GM12878 (cell line): ENCODE results near the gene PID1. TPM values are rescaled to one million over a fixed set of nuclear protein-coding genes. Genes with fewer than 3 reads are reported as not detected.

Experiments used
- ATAC-seq: fragments of 200-7000 bp; cut with Tn5 transposase; 3 replicates; pipeline ENCODE4 v1.9.1; 2020; ENCODE audit warnings: mild to moderate bottlenecking, moderate library complexity
- BruUV-seq: library from RNA; stranded (reverse); fragments of 400-500 nt; replicated peaks from 2 replicates; lab custom pipeline; 2021; lab: Mats Ljungman, UMichigan
- CTCF ChIA-PET: fragments of 300-600 bp; sonication (Branson Sonifier 250); formaldehyde crosslinking; extraction: SDS; loops from one replicate; lab custom pipeline; 2021; ENCODE audit warnings: inconsistent platforms; lab: Yijun Ruan, JAX
- POLR2A ChIA-PET: fragments of 350-600 bp; formaldehyde crosslinking; extraction: SDS; loops from one replicate; lab custom pipeline; 2021; ENCODE audit warnings: inconsistent platforms; lab: Charles Lee
- RAD21 ChIA-PET: fragments of 300-600 bp; sonication (Branson Sonifier 250); formaldehyde crosslinking; loops from one replicate; lab custom pipeline; 2023; ENCODE audit warnings: antibody characterized with exemption; ENCODE audit not compliant: unreplicated experiment; lab: Charles Lee
- SMC1A ChIA-PET: fragments of 300-600 bp; sonication (Branson Sonifier 250); formaldehyde crosslinking; loops from one replicate; lab custom pipeline; 2023; ENCODE audit not compliant: unreplicated experiment, uncharacterized antibody; lab: Charles Lee
- DNase-seq: peaks from one replicate; pipeline ENCODE4 v3.0.0-alpha.2; 2011; ENCODE audit warnings: low read depth, low spot score
- FAIRE-seq: peaks from 3 replicates; lab custom pipeline; 2011; peaks lifted over from hg19 to GRCh38; lab: Jason Lieb, UNC
- H2AFZ ChIP-seq: 2 replicates; pipeline ENCODE4 v1.6.0; 2011; ENCODE audit warnings: low read depth, low read length, control low read depth; ENCODE audit not compliant: control insufficient read depth
- H3K27ac ChIP-seq: 2 replicates; pipeline ENCODE4 v1.5.1; 2011; ENCODE audit warnings: control low read depth; ENCODE audit not compliant: control insufficient read depth, insufficient read depth
- H3K27me3 ChIP-seq, 2 experiments: replicated peaks in 1 of 2; 2 replicates each; pipeline versions ENCODE4 v1.6.0 to v1.6.1; 2011; ENCODE audit warnings: low read length in 1 of 2; ENCODE audit not compliant: control insufficient read depth in 2 of 2, insufficient read depth in 2 of 2
- H3K36me3 ChIP-seq, 2 experiments: 2 replicates each; pipeline ENCODE4 v1.5.1; 2011; ENCODE audit warnings: low read length in 1 of 2; ENCODE audit not compliant: control insufficient read depth in 2 of 2, insufficient read depth in 2 of 2
- H3K4me1 ChIP-seq: 2 replicates; pipeline ENCODE4 v1.6.1; 2011; ENCODE audit warnings: mild to moderate bottlenecking, low read length, moderate library complexity, mixed read lengths; ENCODE audit not compliant: control insufficient read depth, insufficient read depth
- H3K4me2 ChIP-seq: 2 replicates; pipeline ENCODE4 v1.6.0; 2011; ENCODE audit warnings: control low read depth; ENCODE audit not compliant: control insufficient read depth, insufficient read depth
- H3K4me3 ChIP-seq: fragments of 200-600 bp; sonication (generic); 2 replicates; pipeline ENCODE4 v1.5.1; 2016
- H3K79me2 ChIP-seq: 2 replicates; pipeline ENCODE4 v1.6.0; 2011; ENCODE audit warnings: low read length; ENCODE audit not compliant: control insufficient read depth, insufficient read depth
- H3K9ac ChIP-seq: 2 replicates; pipeline ENCODE4 v1.8.0; 2011; ENCODE audit warnings: low read length, control low read depth, mixed read lengths; ENCODE audit not compliant: control insufficient read depth, insufficient read depth
- H3K9me3 ChIP-seq: replicated peaks from 3 replicates; pipeline ENCODE4 v1.5.1; 2011; ENCODE audit warnings: mild to moderate bottlenecking, low read length; ENCODE audit not compliant: control insufficient read depth, insufficient read depth
- H4K20me1 ChIP-seq: 2 replicates; pipeline ENCODE4 v1.6.0; 2011; ENCODE audit not compliant: control insufficient read depth, insufficient read depth
- BMI1 ChIP-seq: fragments of 450-650 bp; IDR thresholded peaks from 2 replicates; pipeline ENCODE4 v1.6.1; 2016; ENCODE audit warnings: mild to moderate bottlenecking, moderate library complexity, borderline replicate concordance
- CUX1 ChIP-seq: IDR thresholded peaks from 2 replicates; pipeline ENCODE4 v1.6.1; 2012; ENCODE audit warnings: improper control_type of control experiment, low read depth, low read length; ENCODE audit not compliant: insufficient replicate concordance
- ESRRA ChIP-seq: IDR thresholded peaks from 2 replicates; pipeline ENCODE4 v1.6.1; 2012; ENCODE audit warnings: mild to moderate bottlenecking, low read length, improper control_type of control experiment
- HDAC2 ChIP-seq: fragments of 200-600 bp; sonication (generic); IDR thresholded peaks from 2 replicates; pipeline ENCODE4 v1.6.1; 2017
- IRF5 ChIP-seq: fragments of 450-650 bp; IDR thresholded peaks from 2 replicates; pipeline ENCODE4 v1.6.1; 2017; ENCODE audit warnings: borderline replicate concordance
- MYC ChIP-seq: IDR thresholded peaks from 2 replicates; pipeline ENCODE4 v1.6.1; 2011; ENCODE audit warnings: mild to moderate bottlenecking, low read length, moderate library complexity, inconsistent platforms; ENCODE audit not compliant: insufficient read depth, insufficient replicate concordance, insufficient read length, severe bottlenecking
- RB1 ChIP-seq: fragments of 450-650 bp; formaldehyde crosslinking; IDR thresholded peaks from 2 replicates; pipeline ENCODE4 v1.6.1; 2017; ENCODE audit warnings: mild to moderate bottlenecking, borderline replicate concordance
- TARDBP ChIP-seq: IDR thresholded peaks from 2 replicates; pipeline ENCODE4 v1.6.1; 2016; ENCODE audit warnings: borderline replicate concordance
- ZBTB11 ChIP-seq: fragments of 450-650 bp; formaldehyde crosslinking; IDR thresholded peaks from 2 replicates; pipeline ENCODE4 v1.5.0; 2022; ENCODE audit warnings: mild to moderate bottlenecking, missing genetic modification characterization
- WGBS: methylation state at CpG from one replicate; pipeline ENCODE4 v1.1.6; 2016; ENCODE audit warnings: low lambda C conversion rate; ENCODE audit not compliant: insufficient replicate concordance, insufficient coverage; ENCODE audit errors: missing lambda C conversion rate; 5-methylcytosine and 5-hydroxymethylcytosine counted together
- in situ Hi-C: fragments of 300-500 bp; cut with MboI; formaldehyde crosslinking; loops from 9 replicates; pipeline ENCODE4 v1.14.3; 2018; ENCODE audit warnings: mixed read lengths
- intact Hi-C: fragments of 100-400 bp; cut with micrococcal nuclease; formaldehyde crosslinking; loops from one replicate; pipeline ENCODE4 v1.14.2; 2022; ENCODE audit not compliant: unreplicated experiment
- polyA plus RNA-seq, 11 experiments: library from polyadenylated mRNA; depleted of rRNA in 4 of 11; unstranded in 6 of 11; stranded (reverse) in 5 of 11; fragments of >200 nt; fragmentation: Nextera tagmentation in 4 of 11; fragmentation: Illumina TruSeq in 1 of 11; extraction: Ambion mirVana in 4 of 11; extraction: Trizol in 1 of 11; gene quantifications; 1 replicate in 1 of 11; 2 replicates in 10 of 11; pipeline versions ENCODE4 v1.2.1 to v1.2.3, GENCODE V29; 2011 to 2016; ENCODE audit warnings: inconsistent platforms in 2 of 11, missing spikeins in 2 of 11, low read depth in 1 of 11
- total RNA-seq, 4 experiments: library from RNA; depleted of rRNA in 3 of 4; stranded (reverse); fragments of >200 nt in 3 of 4; fragmentation: Illumina TruSeq in 1 of 4; extraction: Trizol in 1 of 4; gene quantifications; 2 replicates each; pipeline versions ENCODE4 v1.2.1 to v1.2.3, GENCODE V29; 2013 to 2021

Gene PID1
- total and polyA plus RNA-seq, 10 of the 15 experiments (the other 5 are each of a cell fraction or from before 2014, with no cell fraction given): not detected

GRCh38 chr2:229107601-229108000, 163.5 kb downstream of the PID1 start:
- no TSS peak for BruUV-seq
- POLR2A ChIA-PET: no interaction called here

More at GRCh38 chr2:229107601-229108000, 163.5 kb downstream of the PID1 start:
- H2AFZ ChIP-seq: no peak overlapping the region
- RAD21 ChIA-PET: no interaction called here
- no peak overlapping the region for H3K4me3 ChIP-seq
- in situ Hi-C loops: no loop called here
- SMC1A ChIA-PET: interaction anchor here (0.6 kb wide), 1 partner anchor 216 kb away, joined by 3 read pairs; no protein-coding TSS in a partner anchor
- no peak overlapping the region for H3K27ac ChIP-seq
- H3K9ac ChIP-seq: no peak overlapping the region
- CTCF ChIA-PET: no interaction called here
- intact Hi-C loops: no loop called here
- H3K4me2 ChIP-seq: no peak overlapping the region
- H3K36me3 ChIP-seq: no peaks in the 10 kb centered on the region
- no peaks in the 10 kb centered on the region for H4K20me1 ChIP-seq
- H3K9me3 ChIP-seq: no peaks in the 10 kb centered on the region
- H3K27me3 ChIP-seq: no peaks in the 10 kb centered on the region
- DNase-seq (no peak), FAIRE-seq (no peak), ATAC-seq (no peak)
- no peak for TF ChIP-seq IRF5
- no peak for TF ChIP-seq MYC
- TF ChIP-seq ZBTB11 (CRISPR knock-in tag): no peak
- TF ChIP-seq HDAC2: no peak
- no peak for TF ChIP-seq RB1
- TF ChIP-seq CUX1: no peak
- no peak for TF ChIP-seq ESRRA
- TF ChIP-seq BMI1: no peak
- no peak for TF ChIP-seq TARDBP
- no peaks in the 10 kb centered on the region for H3K4me1 ChIP-seq
- no peaks in the 10 kb centered on the region for H3K79me2 ChIP-seq
- 0% methylated on average over 7 of the region's 7 CpGs for WGBS
